B cell (primary cell): Measurements from ENCODE around the gene CELA2A. TPM values are rescaled to one million over a fixed set of nuclear protein-coding genes. Genes with fewer than 3 reads are reported as not detected.

Source experiments
- ATAC-seq: fragments of 200-7000 bp; cut with Tn5 transposase; one replicate; pipeline ENCODE4 v1.10.0; 2021; ENCODE audit warnings: low read depth, mild to moderate bottlenecking, moderate number of reproducible peaks, moderate library complexity
- CTCF ChIA-PET: fragments of 350-600 bp; sonication (Branson Sonifier 250); formaldehyde crosslinking; loops from one replicate; lab custom pipeline; 2021; ENCODE audit warnings: antibody characterized with exemption, inconsistent platforms; lab: Charles Lee
- POLR2A ChIA-PET: fragments of 350-600 bp; sonication (Branson Sonifier 250); formaldehyde crosslinking; loops from one replicate; lab custom pipeline; 2021; ENCODE audit warnings: antibody characterized with exemption; lab: Charles Lee
- DNase-seq: peaks from one replicate; pipeline ENCODE4 v3.0.0; 2013
- H2AFZ ChIP-seq: 2 replicates; pipeline ENCODE4 v1.6.1; 2012; ENCODE audit warnings: mild to moderate bottlenecking, low read depth, low read length; ENCODE audit not compliant: insufficient read depth, poor library complexity, severe bottlenecking
- H3K27ac ChIP-seq, 2 donors: 1 replicate in 1 of 2; 2 replicates in 1 of 2; pipeline ENCODE4 v1.5.1; 2012 to 2013; ENCODE audit warnings: low read length in 2 of 2, mild to moderate bottlenecking in 2 of 2, moderate library complexity in 1 of 2
- H3K27me3 ChIP-seq, 4 experiments: fragments of 200-600 bp in 1 of 4; sonication (generic) in 1 of 4; replicated peaks in 1 of 4; 1 replicate in 2 of 4; 2 replicates in 2 of 4; pipeline versions ENCODE4 v1.6.1 to v1.7.0; 2013 to 2016; ENCODE audit warnings: low read length in 3 of 4, mild to moderate bottlenecking in 2 of 4, mixed read lengths in 1 of 4, moderate library complexity in 1 of 4; ENCODE audit not compliant: insufficient read depth in 4 of 4, control insufficient read depth in 3 of 4; ENCODE audit errors: control extremely low read depth in 1 of 4
- H3K36me3 ChIP-seq, 2 experiments: replicated peaks in 1 of 2; 1 replicate in 1 of 2; 2 replicates in 1 of 2; pipeline versions ENCODE4 v1.6.1 to v1.7.1; 2013; ENCODE audit warnings: low read length in 1 of 2; ENCODE audit not compliant: insufficient read depth in 2 of 2, control insufficient read depth in 1 of 2; ENCODE audit errors: control extremely low read depth in 1 of 2, extremely low read depth in 1 of 2
- H3K4me1 ChIP-seq, 2 donors: fragments of 200-600 bp in 1 of 2; sonication (generic) in 1 of 2; 1 replicate in 1 of 2; 2 replicates in 1 of 2; pipeline versions ENCODE4 v1.5.1 to v1.6.1; 2013 to 2017; ENCODE audit warnings: low read length in 2 of 2; ENCODE audit not compliant: control insufficient read depth in 2 of 2, insufficient read depth in 2 of 2
- H3K4me2 ChIP-seq: replicated peaks from 2 replicates; pipeline ENCODE3; 2012; ENCODE audit warnings: mild to moderate bottlenecking, low read depth, low read length; ENCODE audit not compliant: poor library complexity, severe bottlenecking
- H3K4me3 ChIP-seq, 5 experiments: fragments of 200-600 bp in 1 of 5; sonication (generic) in 1 of 5; 1 replicate in 3 of 5; 2 replicates in 2 of 5; pipeline versions ENCODE4 v1.5.1 to v1.7.0; 2011 to 2016; ENCODE audit warnings: low read length in 4 of 5, mild to moderate bottlenecking in 4 of 5, low read depth in 2 of 5, control low read depth in 1 of 5, moderate library complexity in 1 of 5; ENCODE audit not compliant: insufficient read depth in 1 of 5; ENCODE audit errors: control extremely low read depth in 1 of 5, extremely low read depth in 1 of 5
- H3K79me2 ChIP-seq: fragments of 200-600 bp; sonication (generic); one replicate; pipeline ENCODE4 v1.6.0; 2016; ENCODE audit warnings: low read length; ENCODE audit not compliant: control insufficient read depth, insufficient read depth
- H3K9ac ChIP-seq: fragments of 200-600 bp; sonication (generic); 2 replicates; pipeline ENCODE4 v1.6.1; 2017; ENCODE audit warnings: mild to moderate bottlenecking, low read length, moderate library complexity
- H3K9me3 ChIP-seq, 3 donors: one replicate each; pipeline versions ENCODE4 v1.6.1 to v1.7.1; 2013; ENCODE audit warnings: low read length in 2 of 3; ENCODE audit not compliant: control insufficient read depth in 2 of 3, insufficient read depth in 1 of 3; ENCODE audit errors: control extremely low read depth in 1 of 3
- H4K20me1 ChIP-seq: 2 replicates; pipeline ENCODE4 v1.6.0; 2012; ENCODE audit warnings: mild to moderate bottlenecking, low read length; ENCODE audit not compliant: insufficient read depth, control insufficient read depth, poor library complexity, severe bottlenecking
- H3K27ac Mint-ChIP-seq: one replicate; pipeline ENCODE4 v1.8.0; 2021; ENCODE audit warnings: mixed read lengths
- H3K27me3 Mint-ChIP-seq: one replicate; pipeline ENCODE4 v1.8.0; 2021; ENCODE audit warnings: mixed read lengths
- H3K4me1 Mint-ChIP-seq: one replicate; pipeline ENCODE4 v1.8.0; 2021; ENCODE audit warnings: mixed read lengths
- H3K4me3 Mint-ChIP-seq: one replicate; pipeline ENCODE4 v1.8.0; 2021; ENCODE audit warnings: mixed read lengths
- H3K9me3 Mint-ChIP-seq: one replicate; pipeline ENCODE4 v1.8.0; 2022; ENCODE audit warnings: mixed read lengths; ENCODE audit not compliant: insufficient read depth
- EZH2 ChIP-seq: IDR thresholded peaks from 2 replicates; pipeline ENCODE4 v1.6.1; 2012; ENCODE audit warnings: borderline replicate concordance, low read depth, mild to moderate bottlenecking, moderate library complexity, low read length; ENCODE audit not compliant: insufficient read depth, poor library complexity, severe bottlenecking
- WGBS: methylation state at CpG from one replicate; pipeline ENCODE4 v1.1.5; 2013; ENCODE audit warnings: missing lambda C conversion rate; ENCODE audit not compliant: insufficient coverage; 5-methylcytosine and 5-hydroxymethylcytosine counted together
- intact Hi-C: fragments of 100-400 bp; cut with micrococcal nuclease; formaldehyde crosslinking; loops from one replicate; pipeline ENCODE4 v1.10.0; 2022
- polyA plus RNA-seq: library from polyadenylated mRNA; depleted of rRNA; stranded (reverse); fragments of >200 nt; gene quantifications from 2 replicates; pipeline ENCODE4 v1.2.3, GENCODE V29; 2012
- total RNA-seq, 2 donors: library from RNA; stranded (reverse); fragments of 120-200 nt in 1 of 2; gene quantifications; 1 replicate in 1 of 2; 2 replicates in 1 of 2; pipeline versions ENCODE4 v1.2.3 to v1.2.4, GENCODE V29; 2013 to 2022
- TF ChIP-seq, protein P1 (sequence below): fragments of 200-600 bp; IDR thresholded peaks from one replicate; pipeline ENCODE4 v1.8.0; 2022; ENCODE audit warnings: antibody characterized with exemption, mild to moderate bottlenecking

CELA2A gene
- total and polyA plus RNA-seq, 2 donors (not counting 1 experiment from before 2014, with no cell fraction given), result not detected

DNA sequence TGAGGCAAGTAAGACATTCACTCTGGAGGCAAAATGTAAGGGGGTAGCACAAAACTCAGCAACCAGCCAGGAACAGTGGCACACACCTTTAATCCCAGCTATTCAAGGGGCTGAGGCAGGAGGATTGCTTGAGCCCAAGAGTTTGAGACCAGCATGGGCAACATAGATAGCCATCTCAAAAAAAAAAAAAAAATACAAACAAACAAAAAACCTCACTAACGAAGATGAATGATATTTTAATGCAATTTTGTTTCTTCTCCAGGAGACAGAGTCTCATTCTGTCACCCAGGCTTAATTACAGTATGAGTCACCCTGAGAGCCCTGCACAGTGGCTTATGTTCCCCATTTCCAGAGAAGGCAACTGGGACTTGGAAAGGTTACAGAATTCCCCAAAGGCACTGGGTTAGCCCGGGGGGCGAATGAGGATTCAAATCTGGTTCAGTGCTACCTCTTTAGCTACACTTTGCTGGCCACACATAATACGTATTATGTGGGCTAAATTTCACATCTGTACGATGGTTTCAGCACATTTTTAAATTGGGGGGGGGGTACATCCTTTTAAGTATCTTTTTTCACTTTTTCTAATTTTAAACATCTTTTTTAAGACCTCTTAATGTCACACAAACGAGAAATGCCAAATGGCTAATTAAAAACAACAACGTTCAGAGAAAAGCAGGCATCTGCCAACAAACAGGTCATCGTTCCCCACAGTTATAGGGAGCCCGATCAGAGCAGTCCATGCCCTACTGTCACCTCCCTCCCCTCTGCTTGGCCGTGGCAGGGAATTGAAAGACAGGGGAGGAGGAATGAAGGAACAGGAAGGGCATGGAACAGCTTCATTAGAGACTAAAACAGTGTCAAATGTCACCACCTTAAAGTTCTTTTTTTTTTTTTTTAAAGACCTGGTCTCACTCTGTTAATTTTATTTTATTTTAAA is 3.5 kb downstream of the CELA2A start:
- no peaks in the 10 kb centered on the region for H3K4me1 Mint-ChIP-seq
- no peak for ATAC-seq
- Histone ChIP-seq H3K36me3 (no peaks in the 10 kb centered on the region), H3K9me3 (no peaks in the 10 kb centered on the region), H3K4me1 (no peaks in the 10 kb centered on the region), H3K27me3 (no peaks in the 10 kb centered on the region), H3K9ac (no peak overlapping the region), H3K4me2 (no peak overlapping the region), H2AFZ (no peak overlapping the region), H4K20me1 (no peaks in the 10 kb centered on the region), H3K4me3 (no peak overlapping the region), H3K27ac (no peak overlapping the region), H3K79me2 (no peaks in the 10 kb centered on the region)
- DNase-seq, result no peak
- WGBS, result no CpG with 5 or more reads among the region's 10 CpGs
- no peak overlapping the region for H3K27ac Mint-ChIP-seq
- ChIA-PET CTCF (interaction anchor here (0.7 kb wide), 1 partner anchor 10 kb away, joined by 3 read pairs; no protein-coding TSS in a partner anchor), POLR2A (no interaction called here)
- no peak for TF ChIP-seq EZH2
- TF ChIP-seq, protein P1, sequence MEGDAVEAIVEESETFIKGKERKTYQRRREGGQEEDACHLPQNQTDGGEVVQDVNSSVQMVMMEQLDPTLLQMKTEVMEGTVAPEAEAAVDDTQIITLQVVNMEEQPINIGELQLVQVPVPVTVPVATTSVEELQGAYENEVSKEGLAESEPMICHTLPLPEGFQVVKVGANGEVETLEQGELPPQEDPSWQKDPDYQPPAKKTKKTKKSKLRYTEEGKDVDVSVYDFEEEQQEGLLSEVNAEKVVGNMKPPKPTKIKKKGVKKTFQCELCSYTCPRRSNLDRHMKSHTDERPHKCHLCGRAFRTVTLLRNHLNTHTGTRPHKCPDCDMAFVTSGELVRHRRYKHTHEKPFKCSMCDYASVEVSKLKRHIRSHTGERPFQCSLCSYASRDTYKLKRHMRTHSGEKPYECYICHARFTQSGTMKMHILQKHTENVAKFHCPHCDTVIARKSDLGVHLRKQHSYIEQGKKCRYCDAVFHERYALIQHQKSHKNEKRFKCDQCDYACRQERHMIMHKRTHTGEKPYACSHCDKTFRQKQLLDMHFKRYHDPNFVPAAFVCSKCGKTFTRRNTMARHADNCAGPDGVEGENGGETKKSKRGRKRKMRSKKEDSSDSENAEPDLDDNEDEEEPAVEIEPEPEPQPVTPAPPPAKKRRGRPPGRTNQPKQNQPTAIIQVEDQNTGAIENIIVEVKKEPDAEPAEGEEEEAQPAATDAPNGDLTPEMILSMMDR, result no peak
- peaks cover 16% of the 10 kb centered on the region for H3K27me3 Mint-ChIP-seq
- intact Hi-C loops, result no loop called here
- H3K4me3 Mint-ChIP-seq, result no peak overlapping the region
- no peaks in the 10 kb centered on the region for H3K9me3 Mint-ChIP-seq

DNA sequence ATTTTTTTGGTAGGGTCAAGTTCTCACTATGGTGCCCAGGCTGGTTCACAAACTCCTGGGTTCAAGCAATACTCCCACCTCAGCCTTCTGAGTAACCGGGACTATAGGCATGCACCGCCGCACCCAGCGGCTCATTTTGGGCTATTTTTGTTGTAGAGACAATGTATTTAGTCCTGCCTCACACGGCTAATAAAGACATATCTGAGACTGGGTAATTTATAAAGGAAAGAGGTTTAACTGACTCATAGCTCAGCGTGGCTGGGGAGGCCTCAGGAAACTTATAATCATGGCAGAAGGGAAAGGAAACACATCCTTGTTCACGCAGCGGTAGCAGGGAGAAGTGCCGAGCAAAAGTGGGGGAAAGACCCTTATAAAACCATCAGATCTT is 4.2 kb downstream of the CELA2A start:
- Histone ChIP-seq H3K9ac (no peak overlapping the region), H3K36me3 (no peaks in the 10 kb centered on the region), H3K27ac (no peak overlapping the region), H3K4me3 (no peak overlapping the region), H3K4me1 (no peaks in the 10 kb centered on the region), H3K4me2 (no peak overlapping the region), H2AFZ (no peak overlapping the region), H4K20me1 (no peaks in the 10 kb centered on the region), H3K27me3 (no peaks in the 10 kb centered on the region), H3K79me2 (no peaks in the 10 kb centered on the region), H3K9me3 (no peaks in the 10 kb centered on the region)
- DNase-seq, result no peak
- intact Hi-C loops, result no loop called here
- Mint-ChIP-seq H3K27me3 (peaks cover 12% of the 10 kb centered on the region), H3K27ac (no peak overlapping the region), H3K4me3 (no peak overlapping the region), H3K4me1 (no peaks in the 10 kb centered on the region), H3K9me3 (no peaks in the 10 kb centered on the region)
- no peak for ATAC-seq
- 69% methylated on average over 2 of the region's 9 CpGs for WGBS
- CTCF ChIA-PET, result no interaction called here
- no peak for TF ChIP-seq EZH2
- TF ChIP-seq, protein P1, result no peak
- POLR2A ChIA-PET, result no interaction called here
